SK-N-DZ (cell line): ENCODE data around the gene AGPAT4.
"Not testable (repeated sequence)": the region's sequence is repeated elsewhere in the genome, so short reads cannot be mapped to it uniquely, and the experiment has no call there.

Source experiments
- DNase-seq: peaks from one replicate; pipeline ENCODE4 v3.0.0-alpha.2; 2015; ENCODE audit warnings: low spot score

The AGPAT4 gene

DNA sequence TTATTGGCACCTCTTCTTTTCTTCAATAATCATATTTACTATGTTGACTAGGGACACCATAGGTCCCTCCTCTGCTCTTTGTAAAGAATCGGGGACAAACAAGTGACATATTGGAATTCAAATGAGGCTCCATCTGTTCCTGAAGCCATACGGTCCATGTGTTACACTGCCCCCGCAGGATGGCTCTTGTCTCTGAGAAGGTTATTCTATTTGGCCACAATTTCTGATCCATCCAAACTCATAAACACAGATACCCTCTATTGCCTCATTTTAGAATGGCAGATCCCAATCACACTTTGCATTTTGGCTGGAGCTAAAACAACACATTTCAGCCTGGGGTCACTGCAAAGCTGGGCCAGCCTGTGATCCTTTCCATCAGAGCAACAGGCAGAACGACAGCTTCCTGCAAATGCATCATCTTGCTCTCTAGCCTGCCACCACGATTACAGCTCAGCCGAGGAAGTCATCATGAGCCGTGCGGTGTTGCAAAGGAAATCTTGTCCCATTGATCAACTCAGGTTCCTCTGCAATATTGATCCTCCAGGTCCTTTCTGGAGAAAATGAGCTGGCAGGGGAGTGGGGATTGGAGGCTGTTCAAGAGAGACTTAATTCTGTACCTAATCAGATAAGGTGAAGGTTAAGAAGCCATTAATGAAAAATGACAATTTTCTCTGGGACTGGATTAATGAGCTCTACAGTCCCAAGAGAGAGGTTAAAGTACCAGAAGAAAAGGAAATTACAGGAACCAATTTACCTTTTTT is 73.1 kb downstream of the AGPAT4 start:
- DNase-seq, result no peak

DNA sequence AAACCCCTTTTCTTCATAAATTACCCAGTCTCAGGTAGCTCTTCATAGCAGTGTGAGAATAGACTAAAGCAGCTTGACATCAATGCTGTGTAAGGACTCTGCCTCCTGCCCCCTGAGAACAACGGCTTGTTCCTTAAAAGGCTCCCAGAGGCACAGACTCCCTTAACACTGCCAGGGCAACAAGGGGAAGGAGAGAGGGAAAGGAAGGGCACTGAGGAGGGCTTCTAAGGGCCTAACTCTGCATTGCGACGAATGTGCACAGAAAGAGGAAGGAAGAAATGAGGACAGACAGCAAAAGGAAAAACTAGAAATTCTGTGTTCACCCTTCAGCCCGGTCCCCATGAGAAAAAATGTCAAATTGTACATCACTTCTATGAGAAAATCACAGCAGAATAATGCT is 74.0 kb downstream of the AGPAT4 start:
- no peak for DNase-seq

DNA sequence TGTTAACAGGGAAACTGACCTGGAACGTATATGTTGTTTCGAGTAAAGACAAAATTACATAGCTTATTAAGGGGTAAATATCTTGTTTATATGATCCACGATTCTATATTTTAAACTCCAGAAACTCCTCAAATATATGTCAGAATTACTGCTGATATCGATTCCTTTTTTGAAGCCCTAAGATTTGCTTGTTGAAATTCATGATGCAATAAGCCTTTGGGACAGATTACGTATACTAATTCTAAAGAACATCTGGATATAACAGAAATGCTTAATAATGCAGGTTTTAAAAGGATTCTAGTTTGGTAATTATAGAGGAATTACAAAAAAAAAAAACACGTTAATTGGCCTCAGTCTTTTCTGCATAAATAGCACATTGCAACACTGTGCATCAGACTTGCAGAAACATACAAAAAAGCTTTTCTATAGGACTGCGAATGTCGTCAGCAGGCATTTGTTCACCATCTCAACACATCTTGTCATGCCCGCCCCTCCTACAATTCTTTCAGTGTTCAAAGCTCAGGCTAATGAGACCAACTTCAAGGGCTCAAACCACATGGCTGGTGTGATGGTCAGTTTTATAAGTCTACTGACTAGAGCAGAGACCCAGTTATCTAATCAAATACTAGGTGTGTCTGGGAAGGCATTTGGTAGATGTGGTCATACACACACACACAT is 74.9 kb downstream of the AGPAT4 start:
- DNase-seq, result no peak

DNA sequence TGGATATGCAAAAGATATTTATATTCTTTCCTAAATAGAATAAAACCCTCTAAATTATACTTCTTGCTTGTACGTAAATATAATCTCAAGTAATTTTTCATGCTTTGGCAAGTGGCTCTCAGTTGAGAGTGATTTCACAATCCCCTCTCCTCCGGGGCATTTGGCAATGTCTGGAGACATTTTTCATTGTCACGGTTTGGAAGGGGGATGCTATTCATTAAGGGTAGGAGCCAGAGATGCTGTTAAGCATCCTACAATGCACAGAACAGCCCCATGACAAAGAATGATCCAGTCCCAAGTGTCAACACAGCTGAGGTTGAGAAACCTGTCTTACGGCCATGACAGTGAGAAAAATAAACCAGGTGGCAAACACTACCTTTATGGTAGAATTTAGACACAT is 75.7 kb downstream of the AGPAT4 start:
- no peak for DNase-seq

DNA sequence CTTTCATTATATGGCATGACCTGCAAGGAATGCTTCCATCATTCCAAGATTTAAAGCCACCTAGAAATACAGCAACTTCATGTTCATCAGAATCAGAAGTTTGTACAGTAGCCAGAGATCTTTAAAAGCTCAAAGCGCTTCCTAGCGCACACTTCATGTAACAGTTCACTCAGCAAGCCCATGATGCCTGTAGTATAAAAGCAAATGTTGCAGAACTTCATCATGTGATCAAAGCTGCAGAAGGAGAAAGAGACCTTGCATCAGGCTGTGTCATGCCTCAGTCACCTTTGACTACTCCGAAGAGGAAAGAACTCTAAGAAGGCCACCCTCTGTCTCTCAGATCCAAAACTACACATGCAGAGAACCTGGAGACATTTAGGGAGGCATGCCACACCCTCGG is 78.5 kb downstream of the AGPAT4 start:
- DNase-seq, result no peak

DNA sequence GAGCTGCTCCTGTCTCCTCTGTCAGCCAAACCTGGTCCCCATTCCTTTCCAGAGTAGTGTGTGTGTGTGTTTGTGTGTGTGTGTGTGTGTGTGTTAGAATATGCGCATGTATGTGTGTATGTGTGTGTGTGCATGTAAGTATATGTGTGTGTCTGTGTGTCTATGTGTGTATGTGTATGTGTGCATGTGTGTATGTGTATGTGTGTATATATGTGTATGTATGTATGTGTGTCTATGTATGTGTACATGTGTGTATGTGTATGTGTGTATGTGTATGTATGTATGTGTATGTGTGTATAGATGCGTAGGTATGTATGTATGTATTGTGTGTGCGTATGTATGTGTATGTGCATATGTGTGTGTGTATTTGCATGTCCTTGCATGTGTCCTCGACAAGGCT is 79.5 kb downstream of the AGPAT4 start:
- no peak for DNase-seq

DNA sequence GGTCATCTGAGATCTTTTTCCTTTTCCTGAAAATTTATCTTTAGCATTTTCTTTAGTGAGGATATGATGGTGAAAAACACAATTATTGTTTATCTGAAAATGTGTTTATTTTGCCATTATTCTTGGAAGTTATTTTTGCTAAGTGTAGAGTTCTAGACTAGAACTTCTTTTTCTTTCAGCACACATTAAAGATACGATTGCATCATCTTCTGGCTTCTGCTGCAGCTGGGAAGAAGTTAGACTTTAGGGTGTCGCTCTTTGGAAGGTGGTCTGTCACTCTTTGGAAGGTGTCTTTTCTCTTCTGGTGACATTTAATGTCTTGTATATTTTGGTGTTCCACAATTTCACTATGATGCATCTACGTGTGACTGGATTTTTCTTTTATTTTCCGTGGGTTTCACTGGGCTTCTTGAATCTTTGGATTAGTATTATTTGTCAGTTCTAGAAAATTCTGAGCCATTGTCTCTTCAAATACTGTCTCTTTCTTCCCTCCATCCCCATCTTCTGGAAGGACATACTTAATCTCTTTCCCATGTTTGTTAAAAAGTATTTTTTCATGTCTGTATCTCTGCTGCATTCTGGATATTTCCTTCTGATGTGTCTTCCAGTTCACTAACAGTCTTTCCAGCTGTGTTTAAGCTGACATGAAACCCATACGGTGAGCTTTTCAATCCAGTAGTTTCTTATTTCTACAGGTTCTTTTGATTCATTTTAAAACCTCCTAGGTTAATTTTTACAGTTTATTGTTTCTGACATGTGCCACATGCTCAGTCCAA is 81.0 kb downstream of the AGPAT4 start:
- DNase-seq, result no peak

DNA sequence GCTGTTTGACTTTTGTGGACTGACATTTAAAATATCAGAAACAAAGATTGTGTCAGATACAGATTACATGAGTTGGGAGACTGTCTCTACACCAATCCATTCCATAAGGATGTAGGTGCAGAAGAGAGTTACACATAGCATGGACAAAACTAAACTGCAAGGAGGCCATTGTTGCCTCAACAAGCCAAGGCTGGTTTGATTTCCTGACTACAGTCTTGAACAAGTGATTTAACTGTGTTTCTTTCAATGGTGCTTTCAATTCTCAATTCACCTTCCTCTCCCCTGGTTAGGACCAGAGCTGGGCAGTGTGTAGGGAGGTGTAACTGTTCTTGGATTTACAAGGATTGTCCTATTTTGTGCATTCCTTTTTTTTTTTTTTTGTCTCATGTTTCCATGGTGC is 82.2 kb downstream of the AGPAT4 start:
- DNase-seq, result no peak

DNA sequence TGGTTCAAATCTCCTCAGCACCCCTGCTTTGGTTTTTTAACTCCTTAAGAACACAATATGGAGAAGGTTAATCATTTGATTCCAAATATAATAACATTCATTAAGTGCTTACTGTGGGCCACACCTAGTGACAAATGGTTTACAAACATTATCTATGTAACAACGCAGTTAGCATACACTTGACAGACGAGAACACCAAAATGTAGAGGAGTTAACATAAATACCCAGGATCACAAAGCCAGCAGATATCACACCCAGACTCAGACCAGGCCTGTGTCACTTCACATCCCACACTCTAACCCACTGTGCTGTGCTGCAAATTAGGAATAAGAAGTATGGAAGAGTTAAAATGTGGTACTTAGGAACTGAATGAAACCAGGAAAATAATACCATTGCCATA is 82.9 kb downstream of the AGPAT4 start:
- no peak for DNase-seq

DNA sequence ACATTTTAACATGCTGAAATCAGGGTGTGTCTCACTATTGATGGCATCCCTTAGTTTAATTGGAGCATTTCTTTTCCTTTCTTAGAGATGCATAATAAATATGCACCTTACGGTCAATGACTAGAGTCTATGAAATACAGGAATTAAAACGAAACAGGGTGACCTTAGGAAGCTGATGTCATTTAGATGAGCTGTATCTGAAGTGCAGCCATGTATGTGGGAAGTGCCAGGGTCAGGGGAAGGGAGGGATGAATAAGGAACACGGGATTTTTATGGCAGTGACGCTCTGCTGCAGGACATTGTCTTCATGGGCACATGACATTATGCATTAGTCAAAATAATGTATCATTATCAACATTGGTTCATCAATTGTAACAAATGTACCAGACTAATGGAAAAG is 84.0 kb downstream of the AGPAT4 start:
- no peak for DNase-seq

DNA sequence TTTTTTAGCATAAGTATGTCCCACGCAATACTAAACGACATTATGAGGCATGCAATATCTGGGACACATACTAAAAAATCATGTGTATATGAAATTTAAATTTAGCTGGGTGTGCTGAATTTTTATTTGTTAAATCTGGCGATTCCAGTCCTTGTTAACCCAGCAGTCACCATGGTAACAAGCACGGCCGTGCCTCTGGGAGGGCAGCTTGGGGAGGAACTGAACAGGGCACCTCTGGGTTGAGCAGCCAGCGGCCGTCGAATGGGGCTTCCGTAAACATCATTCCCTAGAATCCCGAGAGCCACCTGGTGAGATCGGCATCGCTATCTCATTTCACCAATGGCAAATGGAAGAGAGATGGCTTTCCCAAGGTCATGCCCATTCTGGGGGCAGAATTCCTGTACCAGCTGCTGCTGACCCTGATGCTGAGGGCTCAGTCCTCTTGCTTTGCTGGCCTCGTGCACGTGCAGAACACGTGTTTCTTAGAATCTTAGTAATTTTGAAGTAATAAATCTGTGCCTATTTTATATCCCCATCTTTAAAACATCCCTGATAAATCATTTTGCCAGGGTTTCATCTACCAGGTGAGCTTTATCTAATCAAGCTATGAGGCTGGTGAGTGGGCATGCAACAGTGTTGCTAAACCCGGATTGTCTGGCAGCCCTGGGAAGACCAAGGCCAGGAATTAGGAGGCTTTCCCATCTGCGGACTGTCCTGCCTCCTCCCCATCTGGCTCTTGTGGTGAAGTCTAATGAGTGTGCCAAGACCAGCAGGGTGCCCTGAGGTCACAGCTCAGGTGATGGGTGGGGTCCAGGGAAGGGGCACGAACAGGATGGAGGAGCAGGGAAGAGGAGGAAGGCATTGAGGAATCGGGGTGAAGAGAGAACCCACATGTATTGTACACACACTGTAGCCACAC is 85.1 kb downstream of the AGPAT4 start:
- DNase-seq, result no peak

DNA sequence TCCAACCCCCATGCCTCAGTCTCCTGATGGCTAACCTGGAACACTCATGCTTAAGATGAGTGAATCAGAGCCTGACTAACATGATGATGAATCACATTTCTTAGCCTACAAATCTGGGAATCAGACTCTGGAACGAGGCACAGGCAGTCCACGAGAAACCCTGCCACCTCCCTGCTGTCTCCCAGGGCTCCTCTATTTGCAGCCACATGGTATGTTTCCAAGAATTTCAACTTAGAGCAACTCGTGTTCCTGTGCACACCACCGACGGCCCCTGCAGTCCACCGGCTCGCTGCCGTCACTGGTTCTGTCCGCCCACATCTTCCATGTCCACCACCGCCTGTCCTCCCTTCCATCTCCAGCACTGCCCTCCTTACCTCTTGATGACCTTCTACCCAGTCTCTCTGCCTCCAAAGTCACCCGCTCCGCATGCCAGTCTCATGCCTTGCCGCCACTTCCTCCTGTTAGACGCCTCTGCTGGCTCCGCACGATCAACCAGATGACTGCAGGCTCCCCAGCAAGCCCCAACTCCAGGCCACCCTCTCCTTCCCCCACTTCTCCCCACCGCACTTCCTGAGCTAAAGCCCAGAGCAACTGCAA is 87.6 kb downstream of the AGPAT4 start:
- DNase-seq, result no peak

DNA sequence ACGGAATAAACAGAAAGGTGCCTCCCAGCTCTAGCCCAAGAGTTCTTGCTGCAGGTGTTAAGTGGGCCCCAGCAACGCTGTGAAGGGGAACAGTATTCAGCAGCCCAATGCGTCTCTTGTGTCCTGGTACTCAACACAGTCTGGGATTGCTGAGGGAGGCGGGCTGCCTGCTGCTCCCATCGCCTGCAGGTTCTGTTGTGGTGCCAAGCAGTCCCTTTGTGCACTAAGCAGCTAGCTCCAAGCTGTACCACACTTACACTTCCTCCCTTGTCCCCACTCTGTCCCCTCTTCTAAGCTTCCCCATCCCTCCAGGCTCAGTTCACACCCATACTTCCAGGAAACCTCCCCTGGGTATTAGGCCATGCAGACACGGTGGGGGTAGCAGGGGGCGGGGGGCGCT is 92.7 kb downstream of the AGPAT4 start:
- DNase-seq, result no peak

DNA sequence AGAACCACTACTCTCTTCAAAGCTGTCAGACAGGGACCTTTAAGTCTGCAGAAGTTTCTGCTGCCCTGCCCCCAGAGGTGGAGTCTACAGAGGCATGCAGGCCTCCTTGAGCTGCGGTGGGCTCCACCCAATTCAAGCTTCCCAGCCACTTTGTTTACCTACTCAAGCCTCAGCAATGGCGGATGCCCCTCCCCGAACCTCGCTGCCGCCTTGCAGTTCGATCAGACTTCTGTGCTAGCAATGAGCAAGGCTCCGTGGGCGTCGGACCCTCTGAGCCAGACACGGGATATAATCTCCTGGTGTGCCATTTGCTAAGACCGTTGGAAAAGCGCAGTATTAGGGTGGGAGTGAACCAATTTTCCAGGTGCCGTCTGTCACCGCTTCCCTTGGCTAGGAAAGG is 95.7 kb downstream of the AGPAT4 start:
- not testable (repeated sequence) for DNase-seq

DNA sequence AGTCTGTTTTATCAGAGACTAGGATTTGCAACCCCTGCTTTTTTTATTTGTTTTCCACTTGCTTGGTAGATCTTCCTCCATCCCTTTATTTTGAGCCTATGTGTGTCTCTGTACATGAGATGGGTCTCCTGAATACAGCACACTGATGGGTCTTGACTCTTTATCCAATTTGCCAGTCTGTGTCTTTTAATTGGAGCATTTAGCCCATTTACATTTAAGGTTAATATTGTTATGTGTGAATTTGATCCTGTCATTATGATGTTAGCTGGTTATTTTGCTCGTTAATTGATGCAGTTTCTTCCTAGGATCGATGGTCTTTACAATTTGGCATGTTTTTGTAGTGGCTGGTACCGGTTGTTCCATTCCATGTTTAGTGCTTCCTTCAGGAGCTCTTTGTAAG is 97.4 kb downstream of the AGPAT4 start:
- DNase-seq, result not testable (repeated sequence)

DNA sequence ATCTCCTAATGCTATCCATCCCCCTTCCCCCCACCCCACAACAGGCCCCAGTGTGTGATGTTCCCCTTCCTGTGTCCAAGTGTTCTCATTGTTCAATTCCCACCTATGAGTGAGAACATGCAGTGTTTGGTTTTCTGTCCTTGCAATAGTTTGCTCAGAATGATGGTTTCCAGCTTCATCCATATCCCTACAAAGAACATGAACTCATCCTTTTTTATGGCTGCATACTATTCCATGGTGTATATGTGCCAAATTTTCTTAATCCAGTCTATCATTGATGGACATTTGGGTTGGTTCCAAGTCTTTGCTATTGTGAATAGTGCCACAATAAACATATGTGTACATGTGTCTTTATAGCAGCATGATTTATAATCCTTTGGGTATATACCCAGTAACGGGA is 101.1 kb downstream of the AGPAT4 start:
- not testable (repeated sequence) for DNase-seq

DNA sequence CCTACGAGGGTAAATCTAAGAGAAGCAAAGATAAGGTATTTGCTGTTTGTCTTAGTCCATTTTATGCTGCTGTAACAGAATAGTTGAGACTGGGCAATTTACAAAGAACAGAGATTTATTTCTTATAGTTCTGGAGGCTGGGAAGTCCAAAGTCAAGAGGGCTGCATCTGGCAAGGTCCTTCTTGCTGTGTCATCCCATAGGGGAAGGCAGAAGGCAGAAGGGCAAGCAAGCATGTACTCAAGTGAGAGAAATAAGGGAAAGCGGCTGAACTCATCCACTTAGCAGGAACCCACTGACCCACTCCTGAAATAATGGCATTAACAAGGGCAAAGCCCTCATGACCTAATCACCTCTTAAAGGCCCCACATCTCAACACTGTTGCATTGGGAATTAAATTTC is 102.7 kb downstream of the AGPAT4 start:
- no peak for DNase-seq

DNA sequence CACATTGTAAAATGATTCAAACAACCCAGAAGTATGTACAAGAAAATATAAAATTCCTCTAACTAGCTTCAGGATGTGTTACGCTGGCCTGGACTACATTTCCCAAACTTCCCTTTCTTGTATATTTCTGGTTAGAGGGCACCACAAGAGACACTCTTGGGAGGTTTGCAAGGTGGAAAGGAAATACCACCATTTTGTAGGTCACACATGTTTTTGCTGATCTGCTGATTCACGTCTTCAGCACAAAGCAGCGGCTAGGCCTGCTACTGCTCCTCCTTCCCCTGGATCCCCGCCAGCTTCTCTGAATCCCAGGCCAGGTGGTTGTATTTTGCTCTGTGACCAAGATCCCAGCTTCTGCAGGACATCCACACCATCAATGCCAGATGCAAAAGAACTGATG is 104.2 kb downstream of the AGPAT4 start:
- DNase-seq, result peak; percentile 8

DNA sequence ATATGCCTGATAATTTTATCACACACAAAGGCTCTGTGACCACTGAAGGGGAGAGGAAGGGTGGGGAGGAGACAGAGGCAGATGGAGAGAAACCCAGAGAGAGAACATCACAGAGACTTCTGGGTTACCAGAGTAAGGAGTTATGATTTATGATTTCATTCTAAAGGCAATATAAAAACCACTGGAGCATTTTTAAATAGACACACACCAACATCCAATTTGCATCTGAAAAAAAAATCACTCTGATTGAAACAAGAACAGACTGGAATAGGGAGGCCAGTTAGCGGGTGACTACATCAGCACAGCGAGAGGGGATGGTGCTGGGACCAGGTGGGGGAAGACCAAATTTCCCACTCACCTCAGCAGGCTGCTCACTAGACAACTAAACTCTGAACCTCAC is 104.8 kb downstream of the AGPAT4 start:
- DNase-seq, result no peak

DNA sequence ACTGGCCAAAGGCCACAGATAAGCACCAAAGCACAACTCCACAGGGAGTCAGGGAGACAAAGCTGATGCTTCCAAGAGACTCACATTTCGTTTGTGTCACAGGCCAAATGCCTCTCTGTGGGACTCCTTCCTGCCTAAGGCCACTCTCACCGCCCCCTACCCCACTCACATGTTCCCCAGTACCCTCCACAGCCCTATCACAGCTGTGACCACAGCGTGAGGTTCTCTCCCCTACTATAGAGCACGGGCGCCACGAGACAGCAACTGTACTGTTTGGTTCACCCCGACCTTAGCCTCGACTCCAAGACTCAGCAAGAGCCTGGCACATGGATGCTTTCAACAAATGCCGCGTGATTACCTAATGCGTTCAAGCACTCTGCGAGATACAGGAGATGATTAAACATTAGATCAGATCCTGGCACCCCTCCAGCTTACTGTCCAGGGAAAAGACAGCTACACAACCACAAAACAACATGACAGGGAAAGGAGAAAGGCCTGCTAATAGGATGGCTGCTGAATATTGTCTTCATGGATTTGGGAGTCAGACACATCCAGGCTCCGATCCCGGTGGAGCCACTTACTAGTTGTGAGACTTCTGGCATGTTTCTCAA is 105.5 kb downstream of the AGPAT4 start:
- peak; percentile 21 for DNase-seq

DNA sequence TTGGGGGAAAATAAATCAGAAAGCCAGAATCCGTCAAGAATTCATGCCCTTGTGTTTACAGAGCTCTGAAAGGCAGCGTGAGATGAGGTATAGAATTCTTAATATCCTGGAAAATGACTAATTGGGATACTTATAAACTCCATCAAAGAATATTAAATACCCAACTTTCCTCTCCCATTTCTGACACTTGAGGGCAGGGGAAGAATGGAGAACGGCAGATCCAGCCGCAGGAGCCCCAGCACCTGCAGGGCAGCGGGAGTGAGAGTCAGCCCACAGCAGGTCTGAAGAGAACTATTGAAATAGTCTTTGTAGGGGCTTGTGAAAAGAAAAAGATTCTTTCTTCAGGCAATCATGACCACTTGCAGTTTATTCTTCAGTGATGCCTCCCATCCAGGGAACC is 107.2 kb downstream of the AGPAT4 start:
- DNase-seq, result no peak
